Choroid plexus epithelial cell (primary cell): ENCODE measurements around the gene ZNF577.
"Not testable (repeated sequence)": the region's sequence is repeated elsewhere in the genome, so short reads cannot be mapped to it uniquely, and the experiment has no call there.

Experiments used
- DNase-seq: peaks from one replicate; pipeline ENCODE4 v3.0.0-alpha.2; 2010; ENCODE audit warnings: low read depth
- H3K4me3 ChIP-seq: 2 replicates; pipeline ENCODE4 v1.5.1; 2011; ENCODE audit warnings: low read depth, mild to moderate bottlenecking, control low read depth, low read length, moderate library complexity
- TF ChIP-seq, protein P1 (sequence below): conservative IDR thresholded peaks from 2 replicates; pipeline ENCODE4 v1.5.1; 2011; ENCODE audit warnings: low read depth, mild to moderate bottlenecking, control low read depth, inconsistent platforms, low read length, moderate library complexity

The ZNF577 gene

DNA sequence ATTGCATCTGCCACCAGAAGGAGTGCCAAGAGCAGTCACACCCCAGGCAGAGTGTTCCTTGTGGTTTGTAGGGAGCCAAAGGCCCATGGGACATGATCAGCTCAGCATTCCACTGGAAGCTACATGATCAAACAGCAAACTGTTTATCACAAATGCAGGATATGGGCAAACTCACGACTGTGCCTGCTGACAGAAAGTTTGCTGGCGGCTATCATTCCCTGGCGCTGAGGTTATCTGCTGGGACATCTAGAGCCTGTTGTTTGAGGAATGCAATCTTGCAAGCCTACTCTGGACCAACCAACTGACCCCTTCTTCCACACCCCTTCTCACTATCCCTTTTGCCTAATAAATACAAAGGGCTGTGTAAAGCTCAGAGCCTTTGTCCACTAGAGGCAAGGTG, 31.9 kb upstream of the ZNF577 start:
- no peak overlapping the region for H3K4me3 ChIP-seq
- TF ChIP-seq, protein P1, sequence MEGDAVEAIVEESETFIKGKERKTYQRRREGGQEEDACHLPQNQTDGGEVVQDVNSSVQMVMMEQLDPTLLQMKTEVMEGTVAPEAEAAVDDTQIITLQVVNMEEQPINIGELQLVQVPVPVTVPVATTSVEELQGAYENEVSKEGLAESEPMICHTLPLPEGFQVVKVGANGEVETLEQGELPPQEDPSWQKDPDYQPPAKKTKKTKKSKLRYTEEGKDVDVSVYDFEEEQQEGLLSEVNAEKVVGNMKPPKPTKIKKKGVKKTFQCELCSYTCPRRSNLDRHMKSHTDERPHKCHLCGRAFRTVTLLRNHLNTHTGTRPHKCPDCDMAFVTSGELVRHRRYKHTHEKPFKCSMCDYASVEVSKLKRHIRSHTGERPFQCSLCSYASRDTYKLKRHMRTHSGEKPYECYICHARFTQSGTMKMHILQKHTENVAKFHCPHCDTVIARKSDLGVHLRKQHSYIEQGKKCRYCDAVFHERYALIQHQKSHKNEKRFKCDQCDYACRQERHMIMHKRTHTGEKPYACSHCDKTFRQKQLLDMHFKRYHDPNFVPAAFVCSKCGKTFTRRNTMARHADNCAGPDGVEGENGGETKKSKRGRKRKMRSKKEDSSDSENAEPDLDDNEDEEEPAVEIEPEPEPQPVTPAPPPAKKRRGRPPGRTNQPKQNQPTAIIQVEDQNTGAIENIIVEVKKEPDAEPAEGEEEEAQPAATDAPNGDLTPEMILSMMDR, result no peak
- DNase-seq, result no peak

- TF ChIP-seq, protein P1, result no peak
- no peak for DNase-seq
These were observed 28.4 kb upstream of the ZNF577 start for GRCh38 chr19:51916167-51916566.

GRCh38 chr19:51915324-51915867, 27.6 kb upstream of the ZNF577 start:
- TF ChIP-seq, protein P1, result no peak
- no peak for DNase-seq
- no peak overlapping the region for H3K4me3 ChIP-seq

More at GRCh38 chr19:51916167-51916566, 28.4 kb upstream of the ZNF577 start:
- no peak overlapping the region for H3K4me3 ChIP-seq

DNA sequence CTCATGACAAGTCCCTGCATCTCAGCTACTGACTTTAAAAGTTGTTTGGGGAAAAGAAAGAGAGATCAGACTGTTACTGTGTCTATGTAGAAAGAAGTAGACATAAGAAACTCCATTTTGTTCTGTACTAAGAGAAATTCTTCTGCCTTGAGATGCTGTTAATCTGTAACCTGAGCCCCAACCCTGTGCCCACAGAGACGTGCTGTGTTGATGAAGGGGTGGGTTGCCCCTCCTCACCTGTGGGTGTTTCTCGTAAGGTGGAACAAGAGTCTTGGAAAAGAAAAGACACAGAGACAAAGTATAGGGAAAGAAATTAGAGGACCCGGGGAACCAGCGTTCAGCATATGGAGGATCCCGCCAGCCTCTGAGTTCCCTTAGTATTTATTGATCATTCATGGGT, 20.2 kb upstream of the ZNF577 start:
- not testable (repeated sequence) for H3K4me3 ChIP-seq

GRCh38 chr19:51906108-51906507, 18.4 kb upstream of the ZNF577 start:
- H3K4me3 ChIP-seq, DNase-seq: not testable (repeated sequence)

More for the DNA sequence above, 20.2 kb upstream of the ZNF577 start:
- not testable (repeated sequence) for DNase-seq

DNA sequence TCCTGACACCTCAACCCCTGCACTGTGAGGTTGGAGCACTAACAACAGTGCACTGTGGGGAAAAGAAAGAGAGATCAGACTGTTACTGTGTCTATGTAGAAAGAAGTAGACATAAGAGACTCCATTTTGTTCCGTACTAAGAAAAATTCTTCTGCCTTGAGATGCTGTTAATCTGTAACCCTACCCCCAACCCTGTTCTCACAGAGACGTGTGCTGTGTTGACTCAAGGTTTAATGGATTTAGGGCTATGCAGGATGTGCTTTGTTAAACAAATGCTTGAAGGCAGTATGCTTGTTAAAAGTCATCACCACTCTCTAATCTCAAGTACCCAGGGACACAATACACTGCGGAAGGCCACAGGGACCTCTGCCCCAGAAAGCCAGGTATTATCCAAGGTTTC, 17.9 kb upstream of the ZNF577 start:
- H3K4me3 ChIP-seq, DNase-seq: not testable (repeated sequence)

DNA sequence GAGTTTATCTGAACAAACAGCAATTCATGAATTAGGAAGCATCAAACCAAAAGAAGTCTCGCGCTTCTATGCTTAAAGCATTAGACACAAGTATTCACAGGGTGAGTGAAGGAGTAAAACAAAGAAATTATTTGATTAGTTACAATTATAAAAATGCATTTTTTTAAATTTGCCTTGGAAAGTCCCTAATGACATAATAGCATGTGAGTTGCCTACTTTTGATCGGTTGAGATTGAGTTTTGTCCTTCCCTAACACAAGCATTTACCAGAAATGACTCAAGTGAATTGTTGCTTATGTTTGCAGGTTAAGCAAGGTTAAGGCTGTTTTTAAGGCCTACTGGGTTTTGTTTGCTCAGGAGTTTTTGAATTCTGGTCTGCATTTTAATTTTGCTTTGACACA, 17.5 kb upstream of the ZNF577 start:
- H3K4me3 ChIP-seq, result no peak overlapping the region
- TF ChIP-seq, protein P1, result no peak
- DNase-seq, result no peak

- peak; percentile 88 for DNase-seq
- TF ChIP-seq, protein P1, result peak; percentile 20
- peak within 1 kb of the TSS; percentile 91 for H3K4me3 ChIP-seq
These were observed 16.8 kb upstream of the ZNF577 start, which contains the start of gene ZNF649 for GRCh38 chr19:51904331-51905165. ZNF649 (minus strand) TSS chr19:51905017; CDS start chr19:51900107, 4,910 bp downstream.
